GM12873 (cell line): ENCODE measurements around the gene RNGTT.

Experiments
- TF ChIP-seq, protein P1 (sequence below): IDR thresholded peaks from 2 replicates; pipeline ENCODE4 v1.5.1; 2012; ENCODE audit warnings: low read depth, mild to moderate bottlenecking, moderate library complexity, low read length, control low read depth; ENCODE audit not compliant: insufficient read depth; ENCODE audit errors: missing control alignments

The RNGTT gene

DNA sequence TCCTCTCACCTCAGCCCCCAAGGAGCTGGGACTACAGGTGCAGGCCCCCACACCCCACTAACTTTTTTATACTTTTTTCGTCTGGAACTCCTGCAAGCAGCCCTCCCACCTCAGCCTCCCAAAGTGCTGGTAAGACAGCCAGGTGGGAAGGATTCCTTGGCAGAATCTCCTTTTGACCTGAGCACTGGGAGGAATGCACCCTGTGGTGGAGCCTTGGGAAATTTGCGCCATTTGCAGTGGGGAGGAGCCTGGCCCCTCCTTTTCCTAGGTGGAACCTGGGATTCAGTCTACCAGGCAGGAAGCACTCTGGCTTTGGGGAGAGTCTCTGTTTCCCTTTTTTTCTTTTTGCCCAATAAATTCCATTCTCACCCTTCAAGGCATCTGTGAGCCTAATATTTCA is 2.3 kb upstream of the RNGTT start:
- TF ChIP-seq, protein P1, sequence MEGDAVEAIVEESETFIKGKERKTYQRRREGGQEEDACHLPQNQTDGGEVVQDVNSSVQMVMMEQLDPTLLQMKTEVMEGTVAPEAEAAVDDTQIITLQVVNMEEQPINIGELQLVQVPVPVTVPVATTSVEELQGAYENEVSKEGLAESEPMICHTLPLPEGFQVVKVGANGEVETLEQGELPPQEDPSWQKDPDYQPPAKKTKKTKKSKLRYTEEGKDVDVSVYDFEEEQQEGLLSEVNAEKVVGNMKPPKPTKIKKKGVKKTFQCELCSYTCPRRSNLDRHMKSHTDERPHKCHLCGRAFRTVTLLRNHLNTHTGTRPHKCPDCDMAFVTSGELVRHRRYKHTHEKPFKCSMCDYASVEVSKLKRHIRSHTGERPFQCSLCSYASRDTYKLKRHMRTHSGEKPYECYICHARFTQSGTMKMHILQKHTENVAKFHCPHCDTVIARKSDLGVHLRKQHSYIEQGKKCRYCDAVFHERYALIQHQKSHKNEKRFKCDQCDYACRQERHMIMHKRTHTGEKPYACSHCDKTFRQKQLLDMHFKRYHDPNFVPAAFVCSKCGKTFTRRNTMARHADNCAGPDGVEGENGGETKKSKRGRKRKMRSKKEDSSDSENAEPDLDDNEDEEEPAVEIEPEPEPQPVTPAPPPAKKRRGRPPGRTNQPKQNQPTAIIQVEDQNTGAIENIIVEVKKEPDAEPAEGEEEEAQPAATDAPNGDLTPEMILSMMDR, result no peak

DNA sequence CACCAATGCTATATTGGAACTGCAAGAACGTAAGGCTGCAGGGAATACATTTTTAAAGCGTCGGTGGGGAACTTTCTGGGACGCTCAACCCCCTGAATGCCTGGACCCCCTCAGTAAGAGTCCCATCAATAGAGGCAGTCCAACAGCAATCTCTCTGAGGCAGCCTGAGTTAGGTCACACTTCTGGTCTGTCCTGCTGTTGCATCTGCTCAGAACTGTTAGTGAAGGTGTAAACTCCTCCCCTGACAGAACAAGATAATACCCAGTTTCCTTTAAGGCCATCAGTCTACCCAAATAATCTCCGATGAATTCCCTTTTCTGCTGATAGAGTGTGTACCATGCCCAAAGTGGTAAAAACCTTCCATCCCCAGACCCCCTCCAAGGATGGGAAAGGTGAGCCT is 1.1 kb upstream of the RNGTT start:
- TF ChIP-seq, protein P1, result no peak

DNA sequence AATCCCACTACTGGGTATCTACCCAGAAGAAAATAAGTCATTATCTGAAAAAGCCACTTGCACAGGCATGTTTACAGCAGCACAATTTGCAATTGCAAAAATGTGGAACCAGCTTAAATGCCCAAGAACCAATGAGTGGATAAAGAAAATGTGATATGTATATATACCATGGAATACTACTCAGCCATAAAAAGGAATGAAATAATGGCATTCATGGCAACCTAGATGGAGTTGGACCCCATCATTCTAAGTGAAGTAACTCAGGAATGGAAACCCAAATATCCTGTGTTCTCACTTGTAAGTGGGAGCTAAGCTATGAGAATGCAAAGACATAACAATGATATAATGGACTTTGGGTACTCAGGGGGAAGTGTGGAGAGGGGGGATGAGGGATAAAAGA is 4.6 kb downstream of the RNGTT start:
- TF ChIP-seq, protein P1, result no peak

DNA sequence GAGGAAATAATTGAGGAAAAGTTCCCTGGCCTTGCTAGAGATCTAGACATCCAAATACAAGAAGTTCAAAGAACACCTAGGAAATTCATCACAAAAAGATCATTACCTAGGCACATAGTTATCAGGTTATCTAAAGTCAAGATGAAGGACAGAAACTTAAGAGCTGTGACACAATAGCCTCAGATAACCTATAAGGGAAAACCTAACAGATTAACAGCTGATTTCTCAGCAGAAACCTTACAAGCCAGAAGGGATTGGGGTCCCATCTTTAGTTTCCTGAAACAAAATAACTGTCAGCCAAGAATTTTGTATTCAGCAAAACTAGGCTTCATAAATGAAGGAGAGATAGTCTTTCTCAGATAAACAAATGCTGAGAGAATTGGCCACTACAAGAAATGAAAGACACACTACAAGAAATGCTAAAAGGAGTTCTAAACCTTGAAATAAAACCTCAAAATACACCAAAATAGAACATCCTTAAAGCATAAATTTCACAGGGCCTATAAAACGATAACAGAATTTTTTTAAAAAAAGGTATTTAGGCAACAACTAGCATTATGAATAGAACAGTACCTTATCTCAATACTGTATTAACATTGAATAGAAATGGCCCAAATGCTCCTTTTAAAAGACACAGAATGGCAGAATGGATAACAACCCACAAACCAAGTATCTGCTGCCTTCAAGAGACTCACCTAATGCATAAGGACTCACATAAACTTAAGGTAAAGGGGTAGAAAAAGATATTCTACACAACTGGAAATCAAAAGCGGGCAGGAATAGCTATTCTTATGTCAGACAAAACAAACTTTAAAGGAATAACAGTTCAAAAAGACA is 9.7 kb downstream of the RNGTT start:
- TF ChIP-seq, protein P1, result no peak

DNA sequence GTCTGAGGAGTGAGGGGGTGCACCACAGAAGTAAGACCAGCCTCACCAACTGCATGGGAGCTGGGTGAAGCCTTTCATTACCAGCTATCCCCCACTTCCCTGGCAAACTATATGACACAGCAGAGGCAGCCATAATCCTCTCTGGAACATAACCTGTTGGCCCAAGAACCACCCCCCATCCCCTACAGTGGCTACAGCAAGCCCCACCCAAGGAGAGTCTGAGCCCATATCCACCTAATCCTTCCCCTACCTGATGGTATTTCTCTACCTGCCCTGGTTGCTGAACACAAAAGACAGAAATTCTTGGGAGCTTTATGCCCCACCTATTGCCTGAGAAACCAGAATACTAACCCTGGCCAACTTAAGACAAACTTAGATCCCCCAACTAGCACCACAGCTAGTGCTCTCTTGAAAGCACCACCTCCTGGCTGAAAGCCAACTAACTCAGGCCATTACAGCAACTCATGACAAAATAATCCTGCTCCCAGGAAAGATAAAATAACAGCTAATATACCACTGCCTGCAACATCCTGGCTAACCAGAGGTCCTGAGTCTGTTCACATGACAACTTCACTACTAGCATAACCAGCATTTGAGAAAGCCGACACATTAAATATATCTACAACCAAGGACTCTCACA is 11.2 kb downstream of the RNGTT start:
- TF ChIP-seq, protein P1, result no peak

DNA sequence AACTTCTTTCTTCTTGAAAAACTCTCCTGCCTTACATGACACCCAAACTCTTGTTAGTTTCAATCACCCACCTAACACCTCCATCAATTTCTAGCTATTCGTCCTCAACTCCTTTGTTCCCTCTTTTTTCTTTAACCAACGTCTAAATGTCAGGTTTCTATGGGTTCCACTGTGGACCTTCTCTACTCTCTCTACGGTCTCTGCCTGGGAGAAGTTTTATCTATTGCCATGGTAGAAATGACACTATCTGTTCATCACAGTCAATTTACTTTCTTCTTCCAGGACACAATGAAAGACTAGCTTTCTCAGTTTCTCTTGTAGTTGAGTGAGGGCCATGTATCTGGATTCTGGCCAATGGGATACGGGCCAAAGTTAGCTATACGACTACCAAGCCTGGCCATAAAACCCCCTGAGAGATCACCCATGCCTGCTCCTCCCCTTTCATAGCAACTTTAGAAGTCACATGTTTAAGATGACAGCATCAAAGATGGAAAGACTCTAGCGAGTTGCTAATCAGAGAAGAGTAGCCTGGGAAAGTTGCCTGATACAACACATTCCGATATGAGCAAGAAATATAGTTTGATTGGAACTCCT is 17.9 kb downstream of the RNGTT start:
- TF ChIP-seq, protein P1, result no peak

DNA sequence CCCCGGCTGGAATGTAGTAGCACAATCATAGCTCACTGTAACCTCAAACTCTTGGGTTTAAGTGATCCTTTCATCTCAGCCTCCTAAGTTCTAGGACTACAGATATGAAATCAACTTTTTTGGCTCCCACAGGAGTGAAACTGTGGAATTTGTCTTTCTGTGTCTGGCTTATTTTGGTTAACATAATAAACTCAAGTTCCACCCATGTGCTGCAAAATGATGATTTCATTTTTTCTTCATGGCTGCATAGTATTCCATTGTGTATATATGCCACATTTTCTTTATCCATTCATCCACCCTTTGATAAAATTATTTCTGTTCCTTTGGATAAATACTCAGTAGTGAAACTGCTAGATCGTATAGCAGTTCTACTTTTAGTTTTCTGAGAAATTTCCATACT is 29.9 kb downstream of the RNGTT start:
- TF ChIP-seq, protein P1, result no peak
